Activated CD4-positive, alpha-beta T cell treated with anti-CD3 and anti-CD28 coated beads, Interleukin-2, amount 10 ng/mL, durations not matched to agents 24 days and 14 days (primary cell): ENCODE results near the gene KRTAP10-12. TPM values are rescaled to one million over a fixed set of nuclear protein-coding genes. Genes with fewer than 3 reads are reported as not detected.

Experiments
- total RNA-seq: library from RNA; stranded (reverse); gene quantifications from 2 replicates; pipeline ENCODE4 v1.2.3, GENCODE V29; 2022

KRTAP10-12 gene
- total RNA-seq, 1 donor from 2014 or later: not detected

Other genes with a start within 250 kb of the KRTAP10-12 start
- 2.3 and 2.4 TPM in 2 replicates for gene LRRC3, start 241.7 kb upstream of the KRTAP10-12 start, total RNA-seq
- not detected in 2 replicates for gene KRTAP10-1, start 157.0 kb upstream of the KRTAP10-12 start, total RNA-seq
- not detected in 2 replicates for gene KRTAP10-2, start 145.7 kb upstream of the KRTAP10-12 start, total RNA-seq
- gene KRTAP10-3, start 138.4 kb upstream of the KRTAP10-12 start, total RNA-seq: not detected in 2 replicates
- not detected in 2 replicates for gene KRTAP10-4, start 123.4 kb upstream of the KRTAP10-12 start, total RNA-seq
- not detected in 2 replicates for gene KRTAP10-5, start 116.6 kb upstream of the KRTAP10-12 start, total RNA-seq
- not detected in 2 replicates for gene KRTAP10-6, start 104.7 kb upstream of the KRTAP10-12 start, total RNA-seq
- not detected in 2 replicates for gene KRTAP10-7, start 96.6 kb upstream of the KRTAP10-12 start, total RNA-seq
- gene KRTAP10-8, start 85.1 kb upstream of the KRTAP10-12 start, total RNA-seq: not detected in 2 replicates
- gene KRTAP10-9, start 70.1 kb upstream of the KRTAP10-12 start, total RNA-seq: not detected in 2 replicates
- not detected in 2 replicates for gene KRTAP10-10, start 59.8 kb upstream of the KRTAP10-12 start, total RNA-seq
- gene KRTAP10-11, start 50.8 kb upstream of the KRTAP10-12 start, total RNA-seq: not detected in 2 replicates
- gene KRTAP12-4, start 42.5 kb upstream of the KRTAP10-12 start, total RNA-seq: not detected in 2 replicates
- not detected in 2 replicates for gene KRTAP12-3, start 39.2 kb upstream of the KRTAP10-12 start, total RNA-seq
- gene KRTAP12-2, start 30.2 kb upstream of the KRTAP10-12 start, total RNA-seq: not detected in 2 replicates
- gene KRTAP12-1, start 15.0 kb upstream of the KRTAP10-12 start, total RNA-seq: not detected in 2 replicates
- not detected in 2 replicates for gene TSPEAR, start 14.4 kb downstream of the KRTAP10-12 start, total RNA-seq
- 143 and 148 TPM in 2 replicates for gene UBE2G2, start 104.6 kb downstream of the KRTAP10-12 start, total RNA-seq
- gene SUMO3, start 120.9 kb downstream of the KRTAP10-12 start, total RNA-seq: 90.3 and 90.6 TPM in 2 replicates
- 44.2 and 46.5 TPM in 2 replicates for gene PTTG1IP, start 176.5 kb downstream of the KRTAP10-12 start, total RNA-seq
- 265 and 266 TPM in 2 replicates for gene ITGB2, start 223.7 kb downstream of the KRTAP10-12 start, total RNA-seq
- gene SLX9, start 242.9 kb downstream of the KRTAP10-12 start, total RNA-seq: 74.6 and 80.8 TPM in 2 replicates